ENCODE measurements around the gene FRG2. TPM values are rescaled to one million over a fixed set of nuclear protein-coding genes. Genes with fewer than 3 reads are reported as not detected.
A peak's percentile ranks its signal among the peaks of the same experiment; 100 is the strongest.
"Not testable (repeated sequence)": the region's sequence is repeated elsewhere in the genome, so short reads cannot be mapped to it uniquely, and the experiment has no call there.

The FRG2 gene
- total RNA-seq = not detected

- not testable (repeated sequence) for H3K9me3 ChIP-seq; DNase-seq (ENCODE audit: low spot score); H3K27me3 ChIP-seq (replicated peaks; ENCODE audit: insufficient read depth); H3K4me1 ChIP-seq (ENCODE audit: control insufficient read depth in 1 of 2, low read depth in 2 of 2); H3K4me3 ChIP-seq; H3K27ac ChIP-seq; ATAC-seq (ENCODE audit: insufficient number of reproducible peaks, low FRiP score, low read depth); H3K36me3 ChIP-seq
These were observed at the start of gene FRG2 for GRCh38 chr4:190027156-190027555. TSS of gene FRG2 (minus strand) at chr4:190027256. CDS start at chr4:190027204, 52 bp downstream.

- H3K36me3 ChIP-seq; H3K27me3 ChIP-seq (replicated peaks; ENCODE audit: insufficient read depth); H3K9me3 ChIP-seq; H3K27ac ChIP-seq; DNase-seq (ENCODE audit: low spot score); H3K4me1 ChIP-seq (ENCODE audit: control insufficient read depth in 1 of 2, low read depth in 2 of 2); ATAC-seq (ENCODE audit: insufficient number of reproducible peaks, low FRiP score, low read depth); H3K4me3 ChIP-seq: not testable (repeated sequence)
These were observed 41.3 kb upstream of the FRG2 start for GRCh38 chr4:190068351-190068750.

DNA sequence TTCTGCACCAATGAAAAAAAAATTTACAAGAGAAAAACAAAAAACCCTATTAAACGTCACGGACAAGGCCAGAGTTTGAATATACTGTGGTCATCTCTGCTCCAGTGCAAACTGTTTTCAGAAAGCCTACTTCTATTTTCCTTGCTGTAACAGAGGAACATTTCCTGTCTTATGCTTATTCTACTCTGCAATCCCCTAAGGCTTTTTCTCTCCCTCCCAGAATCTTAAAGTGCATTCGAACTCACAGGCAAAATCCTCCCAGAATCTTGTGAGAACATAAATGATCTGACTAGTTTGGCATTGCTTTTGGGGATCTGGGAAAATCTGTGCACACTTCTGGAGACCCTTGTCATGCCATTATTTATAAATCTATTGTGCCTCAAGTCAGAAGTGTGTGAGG lies 37.7 kb upstream of the FRG2 start:
- H3K27ac ChIP-seq; H3K4me3 ChIP-seq; DNase-seq (ENCODE audit: low spot score); H3K9me3 ChIP-seq; H3K36me3 ChIP-seq; H3K4me1 ChIP-seq (ENCODE audit: control insufficient read depth in 1 of 2, low read depth in 2 of 2); H3K27me3 ChIP-seq (replicated peaks; ENCODE audit: insufficient read depth); ATAC-seq (ENCODE audit: insufficient number of reproducible peaks, low FRiP score, low read depth): not testable (repeated sequence)

GRCh38 chr4:190064342-190064741 lies 37.3 kb upstream of the FRG2 start, which contains the start of gene DBET:
TSS of gene DBET (plus strand) at chr4:190064502.
- H3K27me3 ChIP-seq (replicated peaks; ENCODE audit: insufficient read depth); ATAC-seq (ENCODE audit: insufficient number of reproducible peaks, low FRiP score, low read depth); H3K27ac ChIP-seq; H3K9me3 ChIP-seq; H3K36me3 ChIP-seq; H3K4me1 ChIP-seq (ENCODE audit: control insufficient read depth in 1 of 2, low read depth in 2 of 2); H3K4me3 ChIP-seq; DNase-seq (ENCODE audit: low spot score): not testable (repeated sequence)

GRCh38 chr4:190058997-190059396 lies 31.9 kb upstream of the FRG2 start:
- H3K4me1 ChIP-seq (ENCODE audit: control insufficient read depth in 1 of 2, low read depth in 2 of 2); H3K27ac ChIP-seq; H3K9me3 ChIP-seq; H3K36me3 ChIP-seq; ATAC-seq (ENCODE audit: insufficient number of reproducible peaks, low FRiP score, low read depth); DNase-seq (ENCODE audit: low spot score); H3K27me3 ChIP-seq (replicated peaks; ENCODE audit: insufficient read depth); H3K4me3 ChIP-seq: not testable (repeated sequence)

DNA sequence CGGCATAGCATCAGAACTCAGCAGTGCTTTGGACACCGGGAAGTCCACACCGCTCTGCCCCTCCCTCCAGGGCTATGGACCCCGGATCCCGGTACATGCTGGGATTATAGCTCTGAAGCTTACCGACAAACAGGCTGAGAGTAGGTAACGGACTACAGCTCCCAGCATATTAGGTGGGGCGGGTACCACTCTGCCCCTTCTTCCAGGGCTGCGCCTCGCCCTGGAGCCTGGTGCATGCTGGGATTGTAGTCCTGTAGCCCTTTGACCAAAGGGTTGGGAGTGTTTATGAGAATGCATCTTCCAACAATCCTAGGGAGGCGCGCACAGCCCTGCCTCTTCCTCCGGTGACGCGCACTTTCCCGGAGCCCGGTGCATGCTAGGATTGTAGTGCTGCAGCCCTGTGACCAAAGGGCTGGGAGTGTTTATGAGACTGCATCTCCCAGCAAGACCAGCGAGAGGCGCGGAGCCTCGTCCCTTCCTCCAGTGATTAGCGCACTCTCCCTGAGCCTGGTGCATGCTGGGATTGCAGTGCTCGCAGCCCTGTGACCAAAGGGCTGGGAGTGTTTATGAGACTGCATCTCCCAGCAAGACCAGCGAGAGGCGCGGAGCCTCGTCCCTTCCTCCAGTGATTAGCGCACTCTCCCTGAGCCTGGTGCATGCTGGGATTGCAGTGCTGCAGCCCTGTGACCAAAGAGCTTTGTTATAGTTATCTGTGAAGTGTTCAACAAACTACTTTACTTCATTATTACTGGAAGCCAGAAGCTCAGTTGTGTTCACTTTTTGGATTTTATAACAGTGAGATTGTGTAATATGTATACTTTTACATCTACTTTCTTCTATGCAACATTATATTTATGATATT lies 22.6 kb upstream of the FRG2 start:
- not testable (repeated sequence) for H3K4me3 ChIP-seq; DNase-seq (ENCODE audit: low spot score); H3K36me3 ChIP-seq; H3K9me3 ChIP-seq; H3K27ac ChIP-seq; H3K4me1 ChIP-seq (ENCODE audit: control insufficient read depth in 1 of 2, low read depth in 2 of 2); ATAC-seq (ENCODE audit: insufficient number of reproducible peaks, low FRiP score, low read depth); H3K27me3 ChIP-seq (replicated peaks; ENCODE audit: insufficient read depth)

DNA sequence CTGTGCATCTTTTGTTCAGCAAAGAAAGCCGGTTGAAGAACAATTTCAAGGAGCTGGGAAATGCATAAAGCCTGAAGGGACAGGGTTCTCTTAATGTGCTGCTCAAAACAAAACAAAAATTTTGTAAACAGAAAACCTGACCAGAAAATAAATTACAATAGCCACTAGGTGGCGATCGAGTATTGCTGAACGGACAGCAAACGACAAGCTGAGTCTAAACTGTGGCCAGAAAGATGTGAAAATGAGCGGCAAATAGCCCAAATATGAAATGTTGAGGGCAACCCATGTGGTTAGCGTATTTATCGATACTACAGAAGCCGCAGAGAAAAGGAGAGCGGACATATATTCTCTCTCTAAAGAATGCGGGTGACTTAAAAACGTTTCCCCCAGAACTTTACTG lies 20.6 kb upstream of the FRG2 start:
- not testable (repeated sequence) for H3K4me1 ChIP-seq (ENCODE audit: control insufficient read depth in 1 of 2, low read depth in 2 of 2); DNase-seq (ENCODE audit: low spot score); ATAC-seq (ENCODE audit: insufficient number of reproducible peaks, low FRiP score, low read depth)

GRCh38 chr4:190040873-190041272 lies 13.8 kb upstream of the FRG2 start:
- not testable (repeated sequence) for H3K27ac ChIP-seq; ATAC-seq (ENCODE audit: insufficient number of reproducible peaks, low FRiP score, low read depth); H3K9me3 ChIP-seq; H3K4me1 ChIP-seq (ENCODE audit: control insufficient read depth in 1 of 2, low read depth in 2 of 2); H3K36me3 ChIP-seq; DNase-seq (ENCODE audit: low spot score); H3K4me3 ChIP-seq; H3K27me3 ChIP-seq (replicated peaks; ENCODE audit: insufficient read depth)

More for the DNA sequence above, 20.6 kb upstream of the FRG2 start:
- H3K27me3 ChIP-seq (replicated peaks; ENCODE audit: insufficient read depth); H3K27ac ChIP-seq; H3K36me3 ChIP-seq; H3K4me3 ChIP-seq; H3K9me3 ChIP-seq: not testable (repeated sequence)

DNA sequence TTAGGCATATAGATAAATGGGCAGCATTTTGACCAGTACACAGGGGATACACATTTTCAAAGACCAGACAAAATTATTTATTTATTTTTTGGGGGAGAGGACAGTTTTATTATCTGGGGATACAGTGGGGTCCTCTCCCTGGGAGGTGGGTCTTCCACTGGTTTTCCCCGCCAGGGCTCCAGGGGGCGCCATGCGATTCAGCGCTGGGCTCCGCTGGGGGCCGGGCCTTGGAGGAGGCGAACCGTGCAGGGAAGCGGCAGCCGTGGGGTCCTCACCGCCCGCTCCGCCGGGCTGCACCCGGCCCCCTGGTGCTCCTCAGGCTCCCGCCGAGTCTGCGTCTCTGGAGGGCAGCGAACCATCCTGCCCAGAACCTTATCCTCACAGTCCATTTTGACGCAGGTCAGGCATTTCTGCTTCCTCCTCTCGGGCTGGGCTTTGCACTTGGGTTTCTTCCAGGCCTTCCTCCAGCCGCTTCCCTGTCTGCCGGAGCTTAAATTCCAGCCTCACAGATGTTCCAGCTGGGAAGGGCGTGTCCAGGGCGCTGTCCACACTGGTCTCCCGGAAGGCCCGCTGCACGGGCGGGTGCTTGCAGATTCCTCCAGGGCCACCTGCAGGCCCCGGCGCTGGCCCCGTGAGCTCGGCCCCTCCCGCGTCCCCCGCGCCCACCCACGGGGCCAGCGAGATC lies 10.8 kb upstream of the FRG2 start:
- H3K36me3 ChIP-seq; H3K27ac ChIP-seq; ATAC-seq (ENCODE audit: insufficient number of reproducible peaks, low FRiP score, low read depth); H3K4me1 ChIP-seq (ENCODE audit: control insufficient read depth in 1 of 2, low read depth in 2 of 2); H3K27me3 ChIP-seq (replicated peaks; ENCODE audit: insufficient read depth); H3K9me3 ChIP-seq; DNase-seq (ENCODE audit: low spot score); H3K4me3 ChIP-seq: not testable (repeated sequence)

DNA sequence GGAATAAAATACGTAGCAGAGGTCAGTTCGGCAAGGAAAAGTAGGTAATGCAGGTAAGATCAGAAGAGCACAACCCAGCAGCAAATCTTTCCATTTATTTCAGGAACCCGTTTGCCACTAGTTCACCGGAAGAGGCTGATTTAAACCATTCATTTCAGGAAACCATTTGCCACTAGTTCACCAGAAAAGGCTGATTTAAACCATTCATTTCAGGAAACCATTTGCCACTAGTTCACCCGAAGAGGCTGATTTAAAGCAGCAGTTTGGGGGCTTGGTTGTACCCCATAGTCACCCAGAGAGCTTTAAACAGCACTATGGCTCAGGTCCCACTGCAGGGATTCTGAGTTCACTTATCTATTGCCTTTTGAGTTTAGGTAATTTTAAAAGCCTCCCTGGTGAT lies 4.2 kb upstream of the FRG2 start:
- not testable (repeated sequence) for DNase-seq (ENCODE audit: low spot score); H3K27me3 ChIP-seq (replicated peaks; ENCODE audit: insufficient read depth); H3K9me3 ChIP-seq; H3K36me3 ChIP-seq; ATAC-seq (ENCODE audit: insufficient number of reproducible peaks, low FRiP score, low read depth); H3K27ac ChIP-seq; H3K4me3 ChIP-seq; H3K4me1 ChIP-seq (ENCODE audit: control insufficient read depth in 1 of 2, low read depth in 2 of 2)

DNA sequence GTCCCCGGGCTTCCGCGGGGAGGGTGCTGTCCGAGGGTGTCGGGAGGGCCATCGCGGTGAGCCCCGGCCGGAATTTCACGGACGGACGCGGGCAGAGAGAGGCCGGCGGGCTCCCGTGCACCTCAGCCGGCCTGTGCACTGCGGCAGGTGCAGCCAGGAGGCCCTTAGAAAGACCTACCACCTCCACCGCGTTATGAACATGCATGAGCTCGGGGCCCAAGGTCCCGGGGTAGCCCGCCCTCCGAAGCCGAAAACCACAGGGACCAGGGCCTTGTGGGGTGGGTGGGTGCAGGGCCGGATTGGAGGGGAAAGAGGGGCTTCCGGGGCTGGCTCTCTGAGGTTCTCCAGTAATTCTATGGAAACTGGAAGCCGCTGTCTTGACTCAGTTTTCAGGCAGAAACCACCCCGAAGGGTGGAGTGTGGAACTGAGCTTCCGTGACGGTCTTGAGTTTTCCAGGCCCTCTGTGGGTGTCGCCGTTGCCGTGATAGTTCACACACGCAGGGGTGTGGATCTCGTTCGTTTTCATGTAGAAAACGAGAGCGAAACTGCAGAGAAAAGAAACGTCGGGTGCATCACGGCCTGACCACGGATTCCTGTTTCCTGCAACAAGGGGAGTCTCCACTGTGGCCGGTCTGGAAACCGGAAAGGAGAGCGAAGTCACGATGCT lies 4.3 kb downstream of the FRG2 start:
- Histone ChIP-seq H3K4me3 (peak overlapping the region; percentile 65), H3K4me1 (ENCODE audit: control insufficient read depth in 1 of 2, low read depth in 2 of 2) (peaks cover 7 to 35% of the 10 kb centered on the region in 2 donors)
- H3K36me3 ChIP-seq; DNase-seq (ENCODE audit: low spot score); H3K9me3 ChIP-seq; H3K27me3 ChIP-seq (replicated peaks; ENCODE audit: insufficient read depth); H3K27ac ChIP-seq; ATAC-seq (ENCODE audit: insufficient number of reproducible peaks, low FRiP score, low read depth): not testable (repeated sequence)

- H3K4me1 ChIP-seq (ENCODE audit: control insufficient read depth in 1 of 2, low read depth in 2 of 2) = peaks cover 7 to 41% of the 10 kb centered on the region in 2 donors
- not testable (repeated sequence) for H3K9me3 ChIP-seq; ATAC-seq (ENCODE audit: insufficient number of reproducible peaks, low FRiP score, low read depth); DNase-seq (ENCODE audit: low spot score); H3K27ac ChIP-seq; H3K27me3 ChIP-seq (replicated peaks; ENCODE audit: insufficient read depth); H3K36me3 ChIP-seq; H3K4me3 ChIP-seq
These were observed 5.1 kb downstream of the FRG2 start for GRCh38 chr4:190021973-190022372.
